GM23338 (cell line): Measurements from ENCODE around the gene CHP2. TPM values are rescaled to one million over a fixed set of nuclear protein-coding genes. Genes with fewer than 3 reads are reported as not detected.

Experiments
- ATAC-seq: fragments of 200-7000 bp; cut with Tn5 transposase; 3 replicates; pipeline ENCODE4 v1.9.1; 2020
- DNase-seq: peaks from one replicate; pipeline ENCODE4 v3.0.0-alpha.2; 2015; ENCODE audit warnings: low spot score
- H2AFZ ChIP-seq: fragments of 200-600 bp; sonication (generic); 2 replicates; pipeline ENCODE4 v1.8.0; 2016; ENCODE audit warnings: antibody characterized with exemption, mild to moderate bottlenecking, moderate library complexity
- H3F3A ChIP-seq: fragments of 200-600 bp; sonication (generic); replicated peaks from 2 replicates; pipeline ENCODE4 v1.8.0; 2017; ENCODE audit warnings: antibody characterized with exemption, mixed run types, low read depth
- H3K27ac ChIP-seq: fragments of 200-600 bp; sonication (generic); 2 replicates; pipeline ENCODE4 v1.6.1; 2016; ENCODE audit warnings: low read depth
- H3K27me3 ChIP-seq: fragments of 200-600 bp; sonication (generic); 2 replicates; pipeline ENCODE4 v1.8.0; 2016; ENCODE audit warnings: mild to moderate bottlenecking, mixed run types, moderate library complexity; ENCODE audit not compliant: insufficient read depth
- H3K36me3 ChIP-seq: fragments of 200-600 bp; sonication (generic); 2 replicates; pipeline ENCODE4 v1.8.0; 2016; ENCODE audit warnings: mild to moderate bottlenecking; ENCODE audit not compliant: insufficient read depth
- H3K4me1 ChIP-seq: fragments of 200-600 bp; sonication (generic); 2 replicates; pipeline ENCODE4 v1.8.0; 2016; ENCODE audit warnings: mild to moderate bottlenecking, moderate library complexity; ENCODE audit not compliant: insufficient read depth
- H3K4me2 ChIP-seq: fragments of 200-600 bp; sonication (generic); 2 replicates; pipeline ENCODE4 v1.7.1; 2017; ENCODE audit warnings: mixed run types
- H3K4me3 ChIP-seq: fragments of 200-600 bp; sonication (generic); 2 replicates; pipeline ENCODE4 v1.6.1; 2016; ENCODE audit warnings: mixed run types
- H3K79me2 ChIP-seq: fragments of 200-600 bp; sonication (generic); replicated peaks from 2 replicates; pipeline ENCODE4 v1.8.0; 2017; ENCODE audit warnings: mild to moderate bottlenecking; ENCODE audit not compliant: insufficient read depth
- H3K9me2 ChIP-seq: fragments of 200-600 bp; sonication (generic); 2 replicates; pipeline ENCODE4 v1.8.0; 2017; ENCODE audit not compliant: insufficient read depth
- H4K20me1 ChIP-seq: fragments of 200-600 bp; sonication (generic); replicated peaks from 2 replicates; pipeline ENCODE4 v1.8.0; 2017; ENCODE audit warnings: mild to moderate bottlenecking; ENCODE audit not compliant: insufficient read depth
- H3K27ac Mint-ChIP-seq: 2 replicates; pipeline ENCODE4 v1.8.0; 2020; ENCODE audit warnings: inconsistent platforms, mild to moderate bottlenecking, moderate library complexity, mixed read lengths
- H3K27me3 Mint-ChIP-seq: 3 replicates; pipeline ENCODE4 v1.8.0; 2022; ENCODE audit warnings: low read depth, mild to moderate bottlenecking, moderate library complexity, mixed read lengths, inconsistent platforms; ENCODE audit not compliant: insufficient read depth, poor library complexity
- H3K36me3 Mint-ChIP-seq: 3 replicates; pipeline ENCODE4 v1.8.0; 2021; ENCODE audit warnings: low read depth, mild to moderate bottlenecking, inconsistent platforms, moderate library complexity, mixed read lengths
- H3K4me1 Mint-ChIP-seq: 3 replicates; pipeline ENCODE4 v1.8.0; 2020; ENCODE audit warnings: mild to moderate bottlenecking, inconsistent platforms, mixed read lengths
- H3K4me3 Mint-ChIP-seq: 3 replicates; pipeline ENCODE4 v1.8.0; 2021; ENCODE audit warnings: moderate library complexity, mild to moderate bottlenecking, inconsistent platforms, mixed read lengths
- H3K9me3 Mint-ChIP-seq: 3 replicates; pipeline ENCODE4 v1.8.0; 2020; ENCODE audit warnings: moderate library complexity, mild to moderate bottlenecking, inconsistent platforms, mixed read lengths
- CREB1 ChIP-seq: fragments of 250-450 bp; sonication (Bioruptor Pico); IDR thresholded peaks from 2 replicates; pipeline ENCODE4 v1.5.0; 2020; ENCODE audit warnings: low read depth, mild to moderate bottlenecking, moderate library complexity
- EZH2 ChIP-seq: fragments of 200-600 bp; sonication (generic); IDR thresholded peaks from one replicate; pipeline ENCODE4 v1.8.0; 2017; ENCODE audit warnings: antibody characterized with exemption, mild to moderate bottlenecking, low read depth; ENCODE audit not compliant: unreplicated experiment
- EZH2phosphoT487 ChIP-seq: fragments of 200-600 bp; sonication (generic); IDR thresholded peaks from one replicate; pipeline ENCODE4 v1.8.1; 2018; ENCODE audit warnings: antibody characterized with exemption; ENCODE audit not compliant: unreplicated experiment
- JUNB ChIP-seq: IDR thresholded peaks from one replicate; pipeline ENCODE4 v1.6.1; 2016; ENCODE audit warnings: antibody characterized with exemption; ENCODE audit not compliant: unreplicated experiment
- NANOG ChIP-seq: IDR thresholded peaks from 2 replicates; pipeline ENCODE4 v1.6.1; 2016; ENCODE audit warnings: antibody characterized with exemption, borderline replicate concordance
- POLR2AphosphoS5 ChIP-seq: IDR thresholded peaks from 2 replicates; pipeline ENCODE4 v1.6.1; 2016; ENCODE audit warnings: antibody characterized with exemption, low read depth
- STAT1 ChIP-seq: IDR thresholded peaks from one replicate; pipeline ENCODE4 v1.6.1; 2016; ENCODE audit warnings: antibody characterized with exemption; ENCODE audit not compliant: unreplicated experiment
- ZNF114 ChIP-seq: fragments of 250-450 bp; sonication (Bioruptor Pico); IDR thresholded peaks from 2 replicates; pipeline ENCODE4 v1.5.0; 2020; ENCODE audit warnings: mild to moderate bottlenecking, moderate library complexity
- ZNF331 ChIP-seq: fragments of 250-450 bp; sonication (Bioruptor Pico); IDR thresholded peaks from 2 replicates; pipeline ENCODE4 v1.5.0; 2020; ENCODE audit warnings: low read depth, mild to moderate bottlenecking, moderate library complexity
- polyA plus RNA-seq: library from polyadenylated mRNA; unstranded; fragments of >200 nt; fragmentation: Nextera tagmentation; extraction: Ambion mirVana; gene quantifications from 2 replicates; pipeline ENCODE4 v1.2.1, GENCODE V29; 2016
- total RNA-seq: library from RNA; depleted of rRNA; stranded (reverse); fragments of >200 nt; shearing (Covaris generic); gene quantifications from 2 replicates; pipeline ENCODE4 v1.2.3, GENCODE V29; 2014
- TF ChIP-seq, protein P1 (sequence below), 2 experiments: fragments of 200-600 bp in 1 of 2; sonication (generic) in 1 of 2; conservative IDR thresholded peaks; 2 replicates each; pipeline versions ENCODE4 v1.5.1 to v1.6.1; 2016 to 2017; ENCODE audit warnings: antibody characterized with exemption in 2 of 2, low read depth in 2 of 2, mild to moderate bottlenecking in 2 of 2, moderate library complexity in 1 of 2
- TF ChIP-seq, protein P2 (sequence below): IDR thresholded peaks from one replicate; pipeline ENCODE4 v1.6.1; 2018; ENCODE audit warnings: antibody characterized with exemption; ENCODE audit not compliant: unreplicated experiment
- TF ChIP-seq, protein P3 (sequence below): fragments of 250-450 bp; sonication (Bioruptor Pico); IDR thresholded peaks from 2 replicates; pipeline ENCODE4 v1.5.0; 2020; ENCODE audit warnings: mild to moderate bottlenecking, moderate library complexity
- TF ChIP-seq, protein P4 (sequence below): IDR thresholded peaks from 2 replicates; pipeline ENCODE4 v1.6.1; 2016; ENCODE audit warnings: antibody characterized with exemption

CHP2 gene
- total and polyA plus RNA-seq, 2 experiments from 2014 or later: 2.3 to 3.7 TPM

DNA sequence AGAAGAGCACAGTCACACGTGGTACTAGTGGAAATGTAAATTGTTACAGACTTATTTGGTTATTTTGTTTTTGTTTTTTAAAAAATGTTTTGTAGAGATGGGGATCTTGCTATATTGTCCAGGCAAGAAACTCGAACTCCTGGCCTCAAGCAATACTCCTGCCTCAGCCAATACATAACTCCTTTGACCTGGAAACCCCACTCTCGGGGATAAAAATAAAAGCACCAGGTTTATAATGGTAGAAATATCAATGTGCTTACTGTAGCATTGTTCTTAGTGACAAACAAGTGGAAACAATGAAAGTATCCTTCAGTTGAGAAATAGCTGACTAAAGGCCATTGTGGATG is 30.1 kb upstream of the CHP2 start:
- no peaks in the 10 kb centered on the region for H3K9me2 ChIP-seq
- H3K4me2 ChIP-seq: no peak overlapping the region
- H3K4me1 ChIP-seq: peaks cover 2% of the 10 kb centered on the region; the same call in 1 of the 2 replicates
- no peak overlapping the region for H3K27ac ChIP-seq
- ATAC-seq (no peak), DNase-seq (no peak)
- H3K4me3 Mint-ChIP-seq: no peak overlapping the region
- H3K79me2 ChIP-seq: no peaks in the 10 kb centered on the region
- peaks cover 8% of the 10 kb centered on the region for H3K4me1 Mint-ChIP-seq
- no peak overlapping the region for H2AFZ ChIP-seq
- H3K9me3 Mint-ChIP-seq: peaks cover 7% of the 10 kb centered on the region
- no peaks in the 10 kb centered on the region for H3K27me3 ChIP-seq
- H4K20me1 ChIP-seq: no peaks in the 10 kb centered on the region
- peaks cover 6% of the 10 kb centered on the region; the same call in 1 of the 3 replicates for H3K36me3 Mint-ChIP-seq
- H3K36me3 ChIP-seq: no peaks in the 10 kb centered on the region
- H3K27me3 Mint-ChIP-seq: peaks cover 4% of the 10 kb centered on the region
- H3K27ac Mint-ChIP-seq: no peak overlapping the region
- no peaks in the 10 kb centered on the region for H3F3A ChIP-seq
- no peak for TF ChIP-seq NANOG
- no peak for TF ChIP-seq STAT1
- no peak for TF ChIP-seq EZH2
- no peak for TF ChIP-seq ZNF114 (CRISPR knock-in tag)
- TF ChIP-seq, protein P1, sequence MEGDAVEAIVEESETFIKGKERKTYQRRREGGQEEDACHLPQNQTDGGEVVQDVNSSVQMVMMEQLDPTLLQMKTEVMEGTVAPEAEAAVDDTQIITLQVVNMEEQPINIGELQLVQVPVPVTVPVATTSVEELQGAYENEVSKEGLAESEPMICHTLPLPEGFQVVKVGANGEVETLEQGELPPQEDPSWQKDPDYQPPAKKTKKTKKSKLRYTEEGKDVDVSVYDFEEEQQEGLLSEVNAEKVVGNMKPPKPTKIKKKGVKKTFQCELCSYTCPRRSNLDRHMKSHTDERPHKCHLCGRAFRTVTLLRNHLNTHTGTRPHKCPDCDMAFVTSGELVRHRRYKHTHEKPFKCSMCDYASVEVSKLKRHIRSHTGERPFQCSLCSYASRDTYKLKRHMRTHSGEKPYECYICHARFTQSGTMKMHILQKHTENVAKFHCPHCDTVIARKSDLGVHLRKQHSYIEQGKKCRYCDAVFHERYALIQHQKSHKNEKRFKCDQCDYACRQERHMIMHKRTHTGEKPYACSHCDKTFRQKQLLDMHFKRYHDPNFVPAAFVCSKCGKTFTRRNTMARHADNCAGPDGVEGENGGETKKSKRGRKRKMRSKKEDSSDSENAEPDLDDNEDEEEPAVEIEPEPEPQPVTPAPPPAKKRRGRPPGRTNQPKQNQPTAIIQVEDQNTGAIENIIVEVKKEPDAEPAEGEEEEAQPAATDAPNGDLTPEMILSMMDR (conservative IDR thresholded peaks at IDR 0.05; ENCODE audit: low read depth in 2 of 2): no peak
- TF ChIP-seq, protein P2, sequence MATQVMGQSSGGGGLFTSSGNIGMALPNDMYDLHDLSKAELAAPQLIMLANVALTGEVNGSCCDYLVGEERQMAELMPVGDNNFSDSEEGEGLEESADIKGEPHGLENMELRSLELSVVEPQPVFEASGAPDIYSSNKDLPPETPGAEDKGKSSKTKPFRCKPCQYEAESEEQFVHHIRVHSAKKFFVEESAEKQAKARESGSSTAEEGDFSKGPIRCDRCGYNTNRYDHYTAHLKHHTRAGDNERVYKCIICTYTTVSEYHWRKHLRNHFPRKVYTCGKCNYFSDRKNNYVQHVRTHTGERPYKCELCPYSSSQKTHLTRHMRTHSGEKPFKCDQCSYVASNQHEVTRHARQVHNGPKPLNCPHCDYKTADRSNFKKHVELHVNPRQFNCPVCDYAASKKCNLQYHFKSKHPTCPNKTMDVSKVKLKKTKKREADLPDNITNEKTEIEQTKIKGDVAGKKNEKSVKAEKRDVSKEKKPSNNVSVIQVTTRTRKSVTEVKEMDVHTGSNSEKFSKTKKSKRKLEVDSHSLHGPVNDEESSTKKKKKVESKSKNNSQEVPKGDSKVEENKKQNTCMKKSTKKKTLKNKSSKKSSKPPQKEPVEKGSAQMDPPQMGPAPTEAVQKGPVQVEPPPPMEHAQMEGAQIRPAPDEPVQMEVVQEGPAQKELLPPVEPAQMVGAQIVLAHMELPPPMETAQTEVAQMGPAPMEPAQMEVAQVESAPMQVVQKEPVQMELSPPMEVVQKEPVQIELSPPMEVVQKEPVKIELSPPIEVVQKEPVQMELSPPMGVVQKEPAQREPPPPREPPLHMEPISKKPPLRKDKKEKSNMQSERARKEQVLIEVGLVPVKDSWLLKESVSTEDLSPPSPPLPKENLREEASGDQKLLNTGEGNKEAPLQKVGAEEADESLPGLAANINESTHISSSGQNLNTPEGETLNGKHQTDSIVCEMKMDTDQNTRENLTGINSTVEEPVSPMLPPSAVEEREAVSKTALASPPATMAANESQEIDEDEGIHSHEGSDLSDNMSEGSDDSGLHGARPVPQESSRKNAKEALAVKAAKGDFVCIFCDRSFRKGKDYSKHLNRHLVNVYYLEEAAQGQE: no peak
- TF ChIP-seq POLR2AphosphoS5: no peak
- no peak for TF ChIP-seq ZNF331
- TF ChIP-seq JUNB: no peak
- TF ChIP-seq, protein P3, sequence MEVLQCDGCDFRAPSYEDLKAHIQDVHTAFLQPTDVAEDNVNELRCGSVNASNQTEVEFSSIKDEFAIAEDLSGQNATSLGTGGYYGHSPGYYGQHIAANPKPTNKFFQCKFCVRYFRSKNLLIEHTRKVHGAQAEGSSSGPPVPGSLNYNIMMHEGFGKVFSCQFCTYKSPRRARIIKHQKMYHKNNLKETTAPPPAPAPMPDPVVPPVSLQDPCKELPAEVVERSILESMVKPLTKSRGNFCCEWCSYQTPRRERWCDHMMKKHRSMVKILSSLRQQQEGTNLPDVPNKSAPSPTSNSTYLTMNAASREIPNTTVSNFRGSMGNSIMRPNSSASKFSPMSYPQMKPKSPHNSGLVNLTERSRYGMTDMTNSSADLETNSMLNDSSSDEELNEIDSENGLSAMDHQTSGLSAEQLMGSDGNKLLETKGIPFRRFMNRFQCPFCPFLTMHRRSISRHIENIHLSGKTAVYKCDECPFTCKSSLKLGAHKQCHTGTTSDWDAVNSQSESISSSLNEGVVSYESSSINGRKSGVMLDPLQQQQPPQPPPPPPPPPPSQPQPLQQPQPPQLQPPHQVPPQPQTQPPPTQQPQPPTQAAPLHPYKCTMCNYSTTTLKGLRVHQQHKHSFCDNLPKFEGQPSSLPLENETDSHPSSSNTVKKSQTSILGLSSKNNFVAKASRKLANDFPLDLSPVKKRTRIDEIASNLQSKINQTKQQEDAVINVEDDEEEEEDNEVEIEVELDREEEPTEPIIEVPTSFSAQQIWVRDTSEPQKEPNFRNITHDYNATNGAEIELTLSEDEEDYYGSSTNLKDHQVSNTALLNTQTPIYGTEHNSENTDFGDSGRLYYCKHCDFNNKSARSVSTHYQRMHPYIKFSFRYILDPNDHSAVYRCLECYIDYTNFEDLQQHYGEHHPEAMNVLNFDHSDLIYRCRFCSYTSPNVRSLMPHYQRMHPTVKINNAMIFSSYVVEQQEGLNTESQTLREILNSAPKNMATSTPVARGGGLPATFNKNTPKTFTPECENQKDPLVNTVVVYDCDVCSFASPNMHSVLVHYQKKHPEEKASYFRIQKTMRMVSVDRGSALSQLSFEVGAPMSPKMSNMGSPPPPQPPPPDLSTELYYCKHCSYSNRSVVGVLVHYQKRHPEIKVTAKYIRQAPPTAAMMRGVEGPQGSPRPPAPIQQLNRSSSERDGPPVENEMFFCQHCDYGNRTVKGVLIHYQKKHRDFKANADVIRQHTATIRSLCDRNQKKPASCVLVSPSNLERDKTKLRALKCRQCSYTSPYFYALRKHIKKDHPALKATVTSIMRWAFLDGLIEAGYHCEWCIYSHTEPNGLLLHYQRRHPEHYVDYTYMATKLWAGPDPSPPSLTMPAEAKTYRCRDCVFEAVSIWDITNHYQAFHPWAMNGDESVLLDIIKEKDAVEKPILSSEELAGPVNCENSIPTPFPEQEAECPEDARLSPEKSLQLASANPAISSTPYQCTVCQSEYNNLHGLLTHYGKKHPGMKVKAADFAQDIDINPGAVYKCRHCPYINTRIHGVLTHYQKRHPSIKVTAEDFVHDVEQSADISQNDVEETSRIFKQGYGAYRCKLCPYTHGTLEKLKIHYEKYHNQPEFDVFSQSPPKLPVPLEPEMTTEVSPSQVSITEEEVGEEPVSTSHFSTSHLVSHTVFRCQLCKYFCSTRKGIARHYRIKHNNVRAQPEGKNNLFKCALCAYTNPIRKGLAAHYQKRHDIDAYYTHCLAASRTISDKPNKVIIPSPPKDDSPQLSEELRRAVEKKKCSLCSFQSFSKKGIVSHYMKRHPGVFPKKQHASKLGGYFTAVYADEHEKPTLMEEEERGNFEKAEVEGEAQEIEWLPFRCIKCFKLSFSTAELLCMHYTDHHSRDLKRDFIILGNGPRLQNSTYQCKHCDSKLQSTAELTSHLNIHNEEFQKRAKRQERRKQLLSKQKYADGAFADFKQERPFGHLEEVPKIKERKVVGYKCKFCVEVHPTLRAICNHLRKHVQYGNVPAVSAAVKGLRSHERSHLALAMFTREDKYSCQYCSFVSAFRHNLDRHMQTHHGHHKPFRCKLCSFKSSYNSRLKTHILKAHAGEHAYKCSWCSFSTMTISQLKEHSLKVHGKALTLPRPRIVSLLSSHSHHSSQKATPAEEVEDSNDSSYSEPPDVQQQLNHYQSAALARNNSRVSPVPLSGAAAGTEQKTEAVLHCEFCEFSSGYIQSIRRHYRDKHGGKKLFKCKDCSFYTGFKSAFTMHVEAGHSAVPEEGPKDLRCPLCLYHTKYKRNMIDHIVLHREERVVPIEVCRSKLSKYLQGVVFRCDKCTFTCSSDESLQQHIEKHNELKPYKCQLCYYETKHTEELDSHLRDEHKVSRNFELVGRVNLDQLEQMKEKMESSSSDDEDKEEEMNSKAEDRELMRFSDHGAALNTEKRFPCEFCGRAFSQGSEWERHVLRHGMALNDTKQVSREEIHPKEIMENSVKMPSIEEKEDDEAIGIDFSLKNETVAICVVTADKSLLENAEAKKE (CRISPR knock-in tag): no peak
- TF ChIP-seq CREB1: no peak
- no peak for TF ChIP-seq EZH2phosphoT487
- TF ChIP-seq, protein P4, sequence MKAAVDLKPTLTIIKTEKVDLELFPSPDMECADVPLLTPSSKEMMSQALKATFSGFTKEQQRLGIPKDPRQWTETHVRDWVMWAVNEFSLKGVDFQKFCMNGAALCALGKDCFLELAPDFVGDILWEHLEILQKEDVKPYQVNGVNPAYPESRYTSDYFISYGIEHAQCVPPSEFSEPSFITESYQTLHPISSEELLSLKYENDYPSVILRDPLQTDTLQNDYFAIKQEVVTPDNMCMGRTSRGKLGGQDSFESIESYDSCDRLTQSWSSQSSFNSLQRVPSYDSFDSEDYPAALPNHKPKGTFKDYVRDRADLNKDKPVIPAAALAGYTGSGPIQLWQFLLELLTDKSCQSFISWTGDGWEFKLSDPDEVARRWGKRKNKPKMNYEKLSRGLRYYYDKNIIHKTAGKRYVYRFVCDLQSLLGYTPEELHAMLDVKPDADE: no peak
- H3K4me3 ChIP-seq: no peak overlapping the region
